Measurements from ENCODE around the gene TM2D3. TPM values are rescaled to one million over a fixed set of nuclear protein-coding genes. Genes with fewer than 3 reads are reported as not detected.

TM2D3 gene
- total RNA-seq, 1 donor from 2014 or later = 105 TPM

DNA sequence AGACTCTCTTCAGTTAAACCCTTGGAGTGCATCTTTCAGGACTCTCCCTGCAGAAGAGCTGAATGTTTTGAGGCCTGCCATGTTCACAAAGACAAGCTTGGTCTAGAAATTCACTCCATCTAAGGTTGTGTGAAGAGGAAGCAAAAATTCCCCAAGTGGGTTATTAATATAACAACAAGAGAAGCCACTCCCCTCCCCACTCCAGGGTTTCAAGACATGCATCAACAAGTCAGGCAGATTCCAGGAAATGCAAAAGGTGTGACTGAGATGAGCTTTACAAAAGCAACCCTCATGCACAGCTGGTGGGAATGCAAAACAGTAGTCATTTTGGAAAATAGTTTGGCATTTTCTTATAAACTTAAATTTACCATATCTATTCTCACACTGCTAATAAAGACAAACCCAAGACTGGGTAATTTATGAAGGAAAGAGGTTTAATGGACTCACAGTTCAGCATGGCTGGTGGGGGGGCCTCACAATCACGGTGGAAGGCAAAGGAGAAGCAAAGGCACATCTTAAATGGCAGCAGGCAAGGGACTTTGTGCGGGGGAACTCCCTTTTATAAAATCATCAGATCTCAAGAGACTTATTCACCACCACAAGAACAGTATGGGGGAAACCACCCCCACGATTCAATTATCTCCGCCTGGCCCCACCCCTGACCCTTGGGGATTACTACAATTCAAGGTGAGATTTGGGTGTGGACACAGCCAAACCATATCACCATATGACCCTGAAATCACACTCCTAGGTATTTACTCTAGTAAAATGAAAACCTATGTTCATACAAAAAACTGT, 40.8 kb upstream of the TM2D3 start:
- H3K4me1 ChIP-seq = no peaks in the 10 kb centered on the region
- no peaks in the 10 kb centered on the region for H3K27me3 ChIP-seq
- no peaks in the 10 kb centered on the region for H3K9me3 ChIP-seq
- no peak for TF ChIP-seq CTCF (IDR thresholded peaks at IDR 0.05)
- H3K36me3 ChIP-seq = peaks cover 34 to 59% of the 10 kb centered on the region in 2 donors
- H3K27ac ChIP-seq = no peak overlapping the region
- intact Hi-C loops (cut with DNase I) = no loop called here
- no peak overlapping the region for H3K4me3 ChIP-seq
- no peak for DNase-seq (ENCODE audit: low spot score in 2 of 2)

GRCh38 chr15:101689901-101690300, 37.7 kb upstream of the TM2D3 start:
- no peak for DNase-seq (ENCODE audit: low spot score in 2 of 2)
- H3K9me3 ChIP-seq = no peaks in the 10 kb centered on the region
- peaks cover 27 to 58% of the 10 kb centered on the region in 2 donors for H3K36me3 ChIP-seq
- H3K4me1 ChIP-seq = no peaks in the 10 kb centered on the region
- no peak overlapping the region for H3K4me3 ChIP-seq
- TF ChIP-seq CTCF (IDR thresholded peaks at IDR 0.05) = no peak
- H3K27me3 ChIP-seq = no peaks in the 10 kb centered on the region
- no peak overlapping the region for H3K27ac ChIP-seq
- intact Hi-C loops (cut with DNase I) = no loop called here

GRCh38 chr15:101686718-101687117, 34.5 kb upstream of the TM2D3 start:
- intact Hi-C loops (cut with DNase I) = no loop called here
- H3K4me1 ChIP-seq = no peaks in the 10 kb centered on the region
- no peak overlapping the region for H3K4me3 ChIP-seq
- no peak for TF ChIP-seq CTCF (IDR thresholded peaks at IDR 0.05)
- no peak overlapping the region for H3K27ac ChIP-seq
- DNase-seq (ENCODE audit: low spot score in 2 of 2) = no peak
- H3K9me3 ChIP-seq = no peaks in the 10 kb centered on the region
- peaks cover 23 to 48% of the 10 kb centered on the region in 2 donors for H3K36me3 ChIP-seq
- no peaks in the 10 kb centered on the region for H3K27me3 ChIP-seq

GRCh38 chr15:101684877-101685276, 32.7 kb upstream of the TM2D3 start:
- Histone ChIP-seq H3K9me3 (no peaks in the 10 kb centered on the region), H3K27ac (no peak overlapping the region), H3K27me3 (no peaks in the 10 kb centered on the region), H3K36me3 (peaks cover 23 to 44% of the 10 kb centered on the region in 2 donors), H3K4me3 (no peak overlapping the region), H3K4me1 (no peaks in the 10 kb centered on the region)
- no peak for DNase-seq (ENCODE audit: low spot score in 2 of 2)
- TF ChIP-seq CTCF (IDR thresholded peaks at IDR 0.05) = no peak
- intact Hi-C loops (cut with DNase I) = no loop called here

DNA sequence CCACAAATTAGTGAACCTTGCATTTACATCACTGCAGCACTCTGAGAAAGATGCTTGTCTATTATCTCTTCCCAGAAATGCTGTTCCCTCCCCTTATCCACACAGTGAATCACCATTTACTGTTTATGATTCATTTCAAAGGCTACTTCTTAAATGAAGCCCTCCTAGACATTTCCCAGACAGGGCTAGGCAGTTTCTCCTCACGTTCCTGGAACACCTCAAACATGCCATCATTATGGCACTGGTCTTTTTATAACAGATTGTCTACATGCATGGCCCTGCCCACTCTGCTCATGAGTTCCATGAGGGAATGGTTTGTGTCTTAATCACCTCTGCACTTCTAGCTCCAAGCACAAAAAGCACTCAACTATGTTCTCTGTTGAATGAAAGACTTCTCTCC, 32.2 kb upstream of the TM2D3 start:
- H3K27ac ChIP-seq = no peak overlapping the region
- intact Hi-C loops (cut with DNase I) = no loop called here
- TF ChIP-seq CTCF (IDR thresholded peaks at IDR 0.05) = no peak

More for the DNA sequence above, 32.2 kb upstream of the TM2D3 start:
- Histone ChIP-seq H3K4me3 (no peak overlapping the region), H3K27me3 (no peaks in the 10 kb centered on the region), H3K4me1 (no peaks in the 10 kb centered on the region), H3K36me3 (peaks cover 19 to 49% of the 10 kb centered on the region in 2 donors), H3K9me3 (no peaks in the 10 kb centered on the region)
- no peak for DNase-seq (ENCODE audit: low spot score in 2 of 2)

Data from ascending aorta (tissue), 2 donors.